ENCODE data around the gene ETS1.

Gene ETS1

GRCh38 chr11:128520206-128520887 is 67.0 kb downstream of the ETS1 start:
- Histone ChIP-seq H3K9ac (ENCODE audit: low read length) (peak overlapping the region; percentile 83), H3K36me3 (ENCODE audit: insufficient read depth, low read length) (no peaks in the 10 kb centered on the region), H3K27me3 (ENCODE audit: control insufficient read depth in 1 of 2, insufficient read depth in 2 of 2, low read length in 2 of 2) (no peaks in the 10 kb centered on the region), H3K4me1 (ENCODE audit: insufficient read depth, low read length) (peaks cover 41% of the 10 kb centered on the region), H3K9me3 (ENCODE audit: low read length) (no peaks in the 10 kb centered on the region), H3K4me3 (ENCODE audit: low read depth in 1 of 2, low read length in 2 of 2) (peak overlapping the region; percentile 49 to 80), H3K27ac (ENCODE audit: low read depth, low read length) (peak overlapping the region; percentile 4)

GRCh38 chr11:128519338-128519737 is 68.0 kb downstream of the ETS1 start:
- H3K9ac ChIP-seq (ENCODE audit: low read length): no peak overlapping the region

GRCh38 chr11:128518493-128519207 is 68.7 kb downstream of the ETS1 start:
- Histone ChIP-seq H3K9me3 (ENCODE audit: low read length) (no peaks in the 10 kb centered on the region), H3K4me3 (ENCODE audit: low read depth in 1 of 2, low read length in 2 of 2) (peak overlapping the region in 1 of 2 donors; percentile 41), H3K27ac (ENCODE audit: low read depth, low read length) (no peak overlapping the region), H3K4me1 (ENCODE audit: insufficient read depth, low read length) (peaks cover 47% of the 10 kb centered on the region), H3K36me3 (ENCODE audit: insufficient read depth, low read length) (no peaks in the 10 kb centered on the region), H3K27me3 (ENCODE audit: control insufficient read depth in 1 of 2, insufficient read depth in 2 of 2, low read length in 2 of 2) (no peaks in the 10 kb centered on the region), H3K9ac (ENCODE audit: low read length) (no peak overlapping the region)

More at GRCh38 chr11:128519338-128519737, 68.0 kb downstream of the ETS1 start:
- Histone ChIP-seq H3K4me3 (ENCODE audit: low read depth in 1 of 2, low read length in 2 of 2) (peak overlapping the region in 1 of 2 donors; percentile 41), H3K27me3 (ENCODE audit: control insufficient read depth in 1 of 2, insufficient read depth in 2 of 2, low read length in 2 of 2) (no peaks in the 10 kb centered on the region), H3K27ac (ENCODE audit: low read depth, low read length) (no peak overlapping the region), H3K36me3 (ENCODE audit: insufficient read depth, low read length) (no peaks in the 10 kb centered on the region), H3K4me1 (ENCODE audit: insufficient read depth, low read length) (peaks cover 45% of the 10 kb centered on the region), H3K9me3 (ENCODE audit: low read length) (no peaks in the 10 kb centered on the region)

- H3K9ac ChIP-seq (ENCODE audit: low read length): no peak overlapping the region
- H3K27me3 ChIP-seq (ENCODE audit: control insufficient read depth in 1 of 2, insufficient read depth in 2 of 2, low read length in 2 of 2): no peaks in the 10 kb centered on the region
- H3K36me3 ChIP-seq (ENCODE audit: insufficient read depth, low read length): no peaks in the 10 kb centered on the region
- H3K27ac ChIP-seq (ENCODE audit: low read depth, low read length): no peak overlapping the region
- H3K4me1 ChIP-seq (ENCODE audit: insufficient read depth, low read length): peaks cover 38% of the 10 kb centered on the region
- H3K9me3 ChIP-seq (ENCODE audit: low read length): no peaks in the 10 kb centered on the region
- no peak overlapping the region for H3K4me3 ChIP-seq (ENCODE audit: low read depth in 1 of 2, low read length in 2 of 2)
Measured at GRCh38 chr11:128517451-128518230, 69.7 kb downstream of the ETS1 start.

GRCh38 chr11:128516886-128517285 is 70.5 kb downstream of the ETS1 start:
- Histone ChIP-seq H3K9me3 (ENCODE audit: low read length) (no peaks in the 10 kb centered on the region), H3K27me3 (ENCODE audit: control insufficient read depth in 1 of 2, insufficient read depth in 2 of 2, low read length in 2 of 2) (no peaks in the 10 kb centered on the region), H3K9ac (ENCODE audit: low read length) (no peak overlapping the region), H3K27ac (ENCODE audit: low read depth, low read length) (no peak overlapping the region), H3K4me1 (ENCODE audit: insufficient read depth, low read length) (peaks cover 45% of the 10 kb centered on the region), H3K4me3 (ENCODE audit: low read depth in 1 of 2, low read length in 2 of 2) (no peak overlapping the region), H3K36me3 (ENCODE audit: insufficient read depth, low read length) (no peaks in the 10 kb centered on the region)

GRCh38 chr11:128515826-128516778 is 71.3 kb downstream of the ETS1 start:
- Histone ChIP-seq H3K9me3 (ENCODE audit: low read length) (no peaks in the 10 kb centered on the region), H3K4me3 (ENCODE audit: low read depth in 1 of 2, low read length in 2 of 2) (peak overlapping the region in 1 of 2 donors; percentile 22), H3K9ac (ENCODE audit: low read length) (no peak overlapping the region), H3K4me1 (ENCODE audit: insufficient read depth, low read length) (peaks cover 51% of the 10 kb centered on the region), H3K36me3 (ENCODE audit: insufficient read depth, low read length) (no peaks in the 10 kb centered on the region), H3K27me3 (ENCODE audit: control insufficient read depth in 1 of 2, insufficient read depth in 2 of 2, low read length in 2 of 2) (no peaks in the 10 kb centered on the region), H3K27ac (ENCODE audit: low read depth, low read length) (no peak overlapping the region)

- H3K36me3 ChIP-seq (ENCODE audit: insufficient read depth, low read length): no peaks in the 10 kb centered on the region
- no peak overlapping the region for H3K27ac ChIP-seq (ENCODE audit: low read depth, low read length)
- no peak overlapping the region for H3K4me3 ChIP-seq (ENCODE audit: low read depth in 1 of 2, low read length in 2 of 2)
- no peaks in the 10 kb centered on the region for H3K27me3 ChIP-seq (ENCODE audit: control insufficient read depth in 1 of 2, insufficient read depth in 2 of 2, low read length in 2 of 2)
- peaks cover 42% of the 10 kb centered on the region for H3K4me1 ChIP-seq (ENCODE audit: insufficient read depth, low read length)
- no peak overlapping the region for H3K9ac ChIP-seq (ENCODE audit: low read length)
- H3K9me3 ChIP-seq (ENCODE audit: low read length): no peaks in the 10 kb centered on the region
Measured at GRCh38 chr11:128515086-128515485, 72.3 kb downstream of the ETS1 start.

- Histone ChIP-seq H3K9me3 (ENCODE audit: low read length) (no peaks in the 10 kb centered on the region), H3K36me3 (ENCODE audit: insufficient read depth, low read length) (no peaks in the 10 kb centered on the region), H3K27me3 (ENCODE audit: control insufficient read depth in 1 of 2, insufficient read depth in 2 of 2, low read length in 2 of 2) (no peaks in the 10 kb centered on the region), H3K4me1 (ENCODE audit: insufficient read depth, low read length) (peaks cover 44% of the 10 kb centered on the region), H3K4me3 (ENCODE audit: low read depth in 1 of 2, low read length in 2 of 2) (no peak overlapping the region), H3K27ac (ENCODE audit: low read depth, low read length) (no peak overlapping the region), H3K9ac (ENCODE audit: low read length) (no peak overlapping the region)
Measured at GRCh38 chr11:128513915-128514681, 73.3 kb downstream of the ETS1 start.

GRCh38 chr11:128512474-128512996 is 74.8 kb downstream of the ETS1 start:
- no peaks in the 10 kb centered on the region for H3K9me3 ChIP-seq (ENCODE audit: low read length)
- H3K27me3 ChIP-seq (ENCODE audit: control insufficient read depth in 1 of 2, insufficient read depth in 2 of 2, low read length in 2 of 2): no peaks in the 10 kb centered on the region
- H3K4me1 ChIP-seq (ENCODE audit: insufficient read depth, low read length): peaks cover 53% of the 10 kb centered on the region
- no peak overlapping the region for H3K9ac ChIP-seq (ENCODE audit: low read length)
- H3K36me3 ChIP-seq (ENCODE audit: insufficient read depth, low read length): no peaks in the 10 kb centered on the region
- H3K4me3 ChIP-seq (ENCODE audit: low read depth in 1 of 2, low read length in 2 of 2): no peak overlapping the region
- H3K27ac ChIP-seq (ENCODE audit: low read depth, low read length): no peak overlapping the region

GRCh38 chr11:128511712-128512111 is 75.6 kb downstream of the ETS1 start:
- no peak overlapping the region for H3K4me3 ChIP-seq (ENCODE audit: low read depth in 1 of 2, low read length in 2 of 2)
- no peaks in the 10 kb centered on the region for H3K36me3 ChIP-seq (ENCODE audit: insufficient read depth, low read length)
- peaks cover 53% of the 10 kb centered on the region for H3K4me1 ChIP-seq (ENCODE audit: insufficient read depth, low read length)
- H3K27me3 ChIP-seq (ENCODE audit: control insufficient read depth in 1 of 2, insufficient read depth in 2 of 2, low read length in 2 of 2): no peaks in the 10 kb centered on the region
- H3K9me3 ChIP-seq (ENCODE audit: low read length): no peaks in the 10 kb centered on the region
- H3K9ac ChIP-seq (ENCODE audit: low read length): no peak overlapping the region
- no peak overlapping the region for H3K27ac ChIP-seq (ENCODE audit: low read depth, low read length)
